Prostate gland (tissue), 2 donors: ENCODE measurements around the gene SLAMF1. TPM values are rescaled to one million over a fixed set of nuclear protein-coding genes. Genes with fewer than 3 reads are reported as not detected.
"Not testable (repeated sequence)": the region's sequence is repeated elsewhere in the genome, so short reads cannot be mapped to it uniquely, and the experiment has no call there.

Experiments
- DNase-seq: peaks from one replicate; pipeline ENCODE4 v3.0.0-alpha.2; 2019; ENCODE audit warnings: low spot score
- H3K27ac ChIP-seq, 2 donors: fragments of 200-600 bp; sonication (generic); 2 replicates each; pipeline ENCODE4 v1.5.1; 2017 to 2019
- H3K27me3 ChIP-seq: fragments of 200-600 bp; sonication (generic); replicated peaks from 2 replicates; pipeline ENCODE4 v1.5.1; 2019; ENCODE audit not compliant: insufficient read depth
- H3K36me3 ChIP-seq, 2 donors: fragments of 200-600 bp; sonication (generic); 1 replicate in 1 of 2; 2 replicates in 1 of 2; pipeline versions ENCODE4 v1.5.1 to v1.8.1; 2017 to 2019
- H3K4me1 ChIP-seq: fragments of 200-600 bp; sonication (generic); replicated peaks from 2 replicates; pipeline ENCODE4 v1.5.1; 2019
- H3K4me3 ChIP-seq, 2 donors: fragments of 200-600 bp; sonication (generic); 2 replicates each; pipeline ENCODE4 v1.5.1; 2017 to 2019
- H3K9me3 ChIP-seq: fragments of 200-600 bp; sonication (generic); 2 replicates; pipeline ENCODE4 v1.5.1; 2017
- CTCF ChIP-seq, 4 experiments: fragments of 200-600 bp in 2 of 4; fragments of 450-650 bp in 2 of 4; sonication (generic) in 2 of 4; IDR thresholded peaks; 1 replicate in 3 of 4; 2 replicates in 1 of 4; pipeline ENCODE4 v1.5.1; 2016 to 2019; ENCODE audit warnings: antibody characterized with exemption in 4 of 4, mild to moderate bottlenecking in 2 of 4, moderate library complexity in 2 of 4
- POLR2A ChIP-seq: fragments of 450-650 bp; IDR thresholded peaks from one replicate; pipeline ENCODE4 v1.6.1; 2016; ENCODE audit warnings: antibody characterized with exemption, mild to moderate bottlenecking
- POLR2AphosphoS5 ChIP-seq: sonication (generic); formaldehyde crosslinking; IDR thresholded peaks from one replicate; pipeline ENCODE4 v1.6.1; 2017; ENCODE audit warnings: antibody characterized with exemption
- WGBS: methylation state at CpG from one replicate; pipeline ENCODE4 v1.1.5; 2018; 5-methylcytosine and 5-hydroxymethylcytosine counted together
- intact Hi-C: fragments of 100-400 bp; cut with DNase I; formaldehyde crosslinking; loops from one replicate; pipeline ENCODE4 v1.14.2; 2022
- total RNA-seq, 2 donors: library from RNA; depleted of rRNA; stranded (reverse); fragments of >200 nt; gene quantifications; one replicate each; pipeline ENCODE4 v1.1.0, GENCODE V29; 2016

SLAMF1 gene
- total RNA-seq, 2 donors from 2014 or later, result 0.17 to 0.36 TPM

GRCh38 chr1:160652924-160653619, 6.2 kb upstream of the SLAMF1 start:
- intact Hi-C loops, result no loop called here
- H3K27ac ChIP-seq, result no peak overlapping the region
- H3K27me3 ChIP-seq, result no peaks in the 10 kb centered on the region
- H3K4me3 ChIP-seq, result no peak overlapping the region
- no peaks in the 10 kb centered on the region for H3K36me3 ChIP-seq
- TF ChIP-seq CTCF (IDR thresholded peaks at IDR 0.05) (no peak), POLR2AphosphoS5 (no peak), POLR2A (no peak)
- peaks cover 1% of the 10 kb centered on the region for H3K4me1 ChIP-seq
- WGBS, result 91% methylated on average over 9 of the region's 9 CpGs
- no peak for DNase-seq
- H3K9me3 ChIP-seq, result no peaks in the 10 kb centered on the region

GRCh38 chr1:160652065-160652641, 5.3 kb upstream of the SLAMF1 start:
- H3K36me3 ChIP-seq, H3K4me3 ChIP-seq, H3K9me3 ChIP-seq, H3K4me1 ChIP-seq, H3K27ac ChIP-seq, intact Hi-C loops, DNase-seq, H3K27me3 ChIP-seq: not testable (repeated sequence)
- 45% methylated on average over 8 of the region's 8 CpGs for WGBS

GRCh38 chr1:160651433-160652064, 4.7 kb upstream of the SLAMF1 start:
- TF ChIP-seq CTCF (IDR thresholded peaks at IDR 0.05), result no peak
- no peak for TF ChIP-seq POLR2A
- no peak for TF ChIP-seq POLR2AphosphoS5
- WGBS, result 26% methylated on average over 1 of the region's 1 CpG
- H3K27ac ChIP-seq, result no peak overlapping the region
- H3K4me3 ChIP-seq, result no peak overlapping the region
- no peaks in the 10 kb centered on the region for H3K27me3 ChIP-seq
- intact Hi-C loops, result no loop called here
- no peaks in the 10 kb centered on the region for H3K36me3 ChIP-seq
- no peaks in the 10 kb centered on the region for H3K9me3 ChIP-seq
- no peaks in the 10 kb centered on the region for H3K4me1 ChIP-seq
- DNase-seq, result no peak

- Histone ChIP-seq H3K27me3 (no peaks in the 10 kb centered on the region), H3K36me3 (no peaks in the 10 kb centered on the region), H3K4me3 (no peak overlapping the region), H3K4me1 (no peaks in the 10 kb centered on the region), H3K27ac (no peak overlapping the region), H3K9me3 (no peaks in the 10 kb centered on the region)
- 70% methylated on average over 3 of the region's 3 CpGs for WGBS
- intact Hi-C loops, result no loop called here
- TF ChIP-seq CTCF (IDR thresholded peaks at IDR 0.05), result no peak
- no peak for TF ChIP-seq POLR2A
- TF ChIP-seq POLR2AphosphoS5, result no peak
- no peak for DNase-seq
Observed at GRCh38 chr1:160647329-160647720, 481 bp upstream of the SLAMF1 start.

- H3K36me3 ChIP-seq, result no peaks in the 10 kb centered on the region
- no peak overlapping the region for H3K27ac ChIP-seq
- no peaks in the 10 kb centered on the region for H3K27me3 ChIP-seq
- no peaks in the 10 kb centered on the region for H3K9me3 ChIP-seq
- intact Hi-C loops, result no loop called here
- no peak overlapping the region for H3K4me3 ChIP-seq
- TF ChIP-seq POLR2A, result no peak
- no peak for TF ChIP-seq CTCF (IDR thresholded peaks at IDR 0.05)
- TF ChIP-seq POLR2AphosphoS5, result no peak
- no peaks in the 10 kb centered on the region for H3K4me1 ChIP-seq
- WGBS, result 96% methylated on average over 1 of the region's 1 CpG
- no peak for DNase-seq
Observed at GRCh38 chr1:160646180-160646579, 664 bp downstream of the SLAMF1 start.
